ENCODE results near the gene POGK.
A peak's percentile ranks its signal among the peaks of the same experiment; 100 is the strongest.
"Not testable (repeated sequence)": the region's sequence is repeated elsewhere in the genome, so short reads cannot be mapped to it uniquely, and the experiment has no call there.

The POGK gene

DNA sequence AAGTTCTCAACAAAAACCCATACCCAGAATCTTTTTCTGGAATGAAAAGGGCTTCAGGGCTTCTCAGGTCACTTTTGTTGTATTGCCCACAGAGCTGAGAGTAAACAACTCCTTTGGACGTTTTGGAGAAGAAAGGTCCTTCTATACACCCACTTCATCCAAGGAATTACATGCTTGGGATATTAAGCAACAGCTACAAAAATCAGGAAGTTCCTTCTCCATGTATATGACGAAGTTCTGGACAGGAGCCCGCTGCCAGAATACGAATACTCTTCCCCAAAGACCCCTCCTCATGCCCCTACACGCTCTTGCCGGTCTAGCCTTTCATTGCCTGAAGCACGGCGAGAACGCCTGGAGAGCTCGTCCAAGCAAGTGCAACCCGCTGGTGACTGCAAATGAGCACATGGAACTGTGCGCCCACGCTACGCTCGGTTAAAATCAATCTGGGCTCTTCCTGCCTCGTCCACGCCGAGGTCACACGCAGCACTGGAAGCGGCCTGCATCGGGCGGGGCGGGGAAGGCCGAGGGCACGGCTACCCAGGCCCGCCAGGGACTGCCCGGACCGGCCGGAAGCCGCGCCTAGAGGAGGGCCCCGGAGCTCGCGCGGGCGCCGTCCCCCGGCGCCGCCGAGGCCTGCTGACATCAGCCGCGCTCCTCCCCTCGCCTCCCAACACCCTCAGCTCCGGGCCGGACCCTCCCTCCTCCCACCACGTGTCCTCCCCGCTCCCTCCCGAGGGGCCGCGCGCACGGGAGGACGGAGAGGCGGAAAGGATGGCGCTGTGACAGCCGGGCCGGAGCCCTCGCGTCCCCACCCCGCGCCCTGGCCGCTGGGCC, at the start of gene POGK:
TSS of gene POGK (plus strand) at position 710 of the 834 bp plus-strand sequence. CDS start 1,482 bp downstream, outside the sequence.
- peak; percentile 93 for DNase-seq

- DNase-seq: no peak
These were observed 42.5 kb upstream of the POGK start for GRCh38 chr1:166796620-166797236.

DNA sequence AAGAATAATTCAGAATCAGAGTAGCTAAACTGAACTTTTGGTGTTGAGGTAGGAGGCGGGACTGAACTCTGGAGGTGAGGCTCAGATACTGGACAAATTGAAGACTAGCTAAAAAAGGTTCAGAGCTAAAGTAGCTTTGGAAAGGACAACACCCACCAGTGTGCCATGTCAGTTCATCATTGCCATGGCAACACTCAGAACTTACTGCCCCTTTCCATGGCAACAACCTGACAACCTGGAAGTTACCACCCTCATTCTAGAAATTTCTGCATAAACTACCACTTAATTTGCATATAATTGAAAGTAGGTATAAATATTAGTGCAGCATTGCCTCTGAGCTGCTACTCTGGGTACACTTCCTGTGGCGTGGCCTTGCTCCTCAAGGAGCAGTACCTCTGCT, 30.3 kb upstream of the POGK start:
- DNase-seq: no peak

DNA sequence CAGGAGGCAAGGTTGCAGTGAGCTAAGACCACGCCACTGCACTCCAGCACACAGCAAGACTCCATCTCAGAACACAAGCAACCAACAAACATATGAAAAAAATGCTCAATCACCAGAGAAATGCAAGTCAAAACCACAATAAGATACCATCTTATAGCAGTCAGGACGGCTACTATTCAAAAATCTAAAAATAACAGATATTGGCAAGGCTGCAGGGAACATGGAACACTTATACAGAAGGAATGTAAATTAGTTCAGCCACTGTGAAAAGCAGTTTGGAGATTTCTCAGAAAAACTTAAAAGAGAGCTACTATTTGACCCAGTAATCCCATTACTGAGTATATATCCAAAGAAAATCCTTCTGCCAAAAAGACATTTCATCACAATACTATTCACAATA, 27.6 kb upstream of the POGK start:
- no peak for DNase-seq

- no peak for DNase-seq
These were observed 25.6 kb upstream of the POGK start for GRCh38 chr1:166813508-166814223.

GRCh38 chr1:166814611-166815010, 24.7 kb upstream of the POGK start:
- DNase-seq: no peak

DNA sequence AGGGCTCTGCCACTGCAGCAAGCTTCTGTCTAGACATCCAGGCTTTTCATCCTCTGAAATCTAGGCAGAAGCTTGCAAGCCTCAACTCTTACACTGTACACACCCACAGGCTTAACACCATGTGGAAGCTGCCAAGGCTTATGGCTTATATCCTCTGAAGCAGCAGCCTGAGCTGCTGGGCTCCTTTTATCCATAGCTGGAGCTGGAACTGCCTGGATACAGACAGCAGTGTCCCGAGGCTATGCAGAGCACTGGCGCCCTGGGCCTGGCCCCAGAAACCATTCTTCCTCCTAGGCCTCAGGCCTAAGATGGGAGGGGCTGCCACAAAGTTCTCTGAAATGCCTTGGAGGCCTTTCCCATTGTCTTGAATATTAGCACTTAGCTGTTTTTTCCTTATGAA, 19.3 kb upstream of the POGK start:
- no peak for DNase-seq

DNA sequence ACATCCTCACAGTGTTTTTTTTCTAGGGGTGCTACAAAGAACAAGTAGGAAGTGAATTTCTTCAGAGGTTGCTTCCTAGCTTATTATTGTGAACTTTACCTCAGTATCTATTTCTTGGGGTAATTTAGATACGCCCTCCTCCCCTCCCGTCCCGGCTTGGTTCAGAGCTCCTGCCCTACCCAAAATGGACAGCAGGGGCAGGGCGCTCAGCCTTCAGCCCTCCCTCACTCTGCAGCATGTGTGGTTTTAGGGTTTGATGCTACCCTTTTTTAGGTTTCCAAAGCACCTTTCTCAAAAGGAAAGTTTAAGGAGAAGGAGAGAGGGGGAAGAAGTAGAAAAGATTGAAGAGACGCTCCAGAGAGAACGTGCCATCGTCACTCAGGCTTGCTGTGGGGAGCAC, 16.9 kb upstream of the POGK start:
- DNase-seq: no peak

DNA sequence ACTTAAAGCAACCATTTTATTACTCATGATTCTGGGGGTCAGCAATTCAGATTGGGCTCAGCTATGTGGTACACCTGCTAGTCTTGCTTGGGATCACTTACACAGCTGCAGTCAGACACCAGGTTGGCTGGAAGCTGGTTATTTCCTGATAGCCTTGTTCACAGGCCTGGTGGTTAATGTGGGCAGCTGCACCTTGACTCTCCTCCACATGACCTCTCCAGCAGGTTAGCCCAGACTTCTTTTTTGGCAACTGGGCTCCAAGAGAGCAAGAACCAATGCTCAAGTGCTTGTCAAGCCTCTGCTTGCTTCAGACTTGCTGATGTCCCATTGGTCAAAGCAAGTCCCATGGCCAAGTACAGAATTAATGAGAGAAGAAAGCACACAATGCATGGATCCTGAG, 11.8 kb upstream of the POGK start:
- DNase-seq: no peak

DNA sequence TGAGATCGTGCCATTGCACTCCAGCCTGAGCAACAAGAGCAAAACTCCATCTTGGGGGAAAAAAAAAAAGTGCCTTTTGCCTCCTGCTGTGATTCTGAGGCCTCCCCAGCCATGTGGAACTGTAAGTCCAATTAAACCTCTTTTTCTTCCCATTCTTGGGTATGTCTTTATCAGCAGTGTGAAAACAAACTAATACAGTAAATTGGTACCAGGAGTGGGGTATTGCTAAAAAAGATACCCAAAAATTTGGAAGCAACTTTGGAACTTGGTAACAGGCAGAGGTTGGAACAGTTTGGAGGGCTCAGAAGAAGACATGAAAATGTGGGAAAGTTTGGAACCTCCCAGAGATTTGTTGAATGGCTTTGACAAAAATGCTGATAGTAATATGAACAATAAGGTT, 9.5 kb upstream of the POGK start:
- DNase-seq: not testable (repeated sequence)

GRCh38 chr1:166836733-166837132, 2.5 kb upstream of the POGK start:
- no peak for DNase-seq

- DNase-seq: peak; percentile 57
These were observed 479 bp downstream of the POGK start for GRCh38 chr1:166839600-166840308.

- no peak for DNase-seq
These were observed 1.3 kb downstream of the POGK start for GRCh38 chr1:166840309-166841274.

DNA sequence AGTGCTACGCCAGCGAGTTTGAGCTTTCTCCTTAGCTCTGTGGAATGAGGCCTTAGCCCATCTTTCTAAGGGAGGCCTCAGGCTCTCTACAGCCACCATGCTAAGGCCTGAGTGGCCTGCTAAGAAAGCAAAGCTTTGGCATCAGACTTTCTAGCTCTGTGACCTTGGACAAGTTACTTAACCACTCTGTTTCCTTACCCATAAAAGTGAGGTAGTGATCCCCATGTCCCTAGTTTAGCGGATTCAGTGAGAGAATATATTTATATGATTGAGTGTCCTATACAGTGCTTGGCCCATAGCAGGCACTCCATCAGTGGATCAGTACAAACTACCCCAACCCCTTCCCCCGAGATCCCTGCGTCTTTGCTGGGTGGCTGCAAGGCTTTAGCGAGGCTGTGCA, 4.0 kb downstream of the POGK start:
- DNase-seq: no peak

DNA sequence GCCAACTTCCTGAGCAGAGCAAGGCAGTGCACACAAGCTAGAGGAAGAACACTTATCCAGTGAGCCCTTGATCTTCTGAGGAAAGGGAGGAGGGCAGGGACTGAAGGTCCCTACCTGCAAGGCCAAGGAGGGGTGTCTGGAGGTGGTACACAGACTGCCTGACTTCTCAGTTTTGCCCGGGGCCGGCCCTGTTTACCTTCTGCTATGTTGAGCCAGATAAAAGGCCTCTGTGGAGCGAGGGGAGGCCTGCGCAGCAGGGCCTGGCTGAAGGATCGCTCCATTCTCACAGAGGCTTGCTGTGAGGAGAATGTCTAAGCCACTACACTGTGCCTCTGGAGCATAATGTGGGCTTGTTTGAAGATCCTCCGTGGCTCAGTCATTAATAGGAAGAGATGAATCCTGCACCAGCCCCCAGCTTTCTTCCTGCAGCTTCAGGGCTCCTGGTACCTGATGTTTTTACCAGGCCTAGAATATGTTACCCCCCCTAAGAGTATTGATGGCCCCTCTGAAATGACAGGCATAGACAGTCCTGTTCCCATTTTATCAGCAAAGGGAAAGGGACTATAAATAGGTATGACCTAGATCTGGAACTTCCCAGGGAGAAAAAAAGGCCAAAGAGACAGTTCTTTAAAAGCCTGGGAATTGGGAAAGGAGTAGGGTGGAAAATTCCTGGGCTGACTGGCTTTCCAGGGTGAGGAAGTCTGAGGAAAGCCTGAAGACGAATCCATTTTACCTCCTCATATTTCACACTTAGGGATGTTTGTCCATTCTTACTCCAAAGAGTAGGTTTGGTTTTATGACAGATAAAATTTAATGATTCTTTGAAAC, 4.7 kb downstream of the POGK start:
- no peak for DNase-seq

GRCh38 chr1:166844791-166845190, 5.5 kb downstream of the POGK start:
- no peak for DNase-seq

DNA sequence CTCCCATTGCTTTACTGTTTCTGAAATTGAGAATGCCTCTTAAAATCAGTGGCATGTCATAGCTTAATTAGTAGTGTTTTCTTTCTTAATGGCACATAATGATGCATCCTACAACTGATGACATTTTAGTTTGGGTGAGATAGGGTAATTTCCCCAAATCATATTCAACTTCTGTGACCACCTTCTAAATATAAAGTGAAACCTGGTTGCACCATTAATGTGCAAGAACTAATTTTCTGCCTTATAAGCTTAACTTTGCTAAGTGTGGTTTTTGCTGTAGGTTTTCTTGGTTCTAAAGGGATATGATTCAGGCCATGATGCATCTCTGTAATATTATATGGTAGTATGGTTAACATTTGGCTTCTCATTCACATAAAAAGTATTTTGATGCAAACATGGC, 8.9 kb downstream of the POGK start:
- DNase-seq: no peak

DNA sequence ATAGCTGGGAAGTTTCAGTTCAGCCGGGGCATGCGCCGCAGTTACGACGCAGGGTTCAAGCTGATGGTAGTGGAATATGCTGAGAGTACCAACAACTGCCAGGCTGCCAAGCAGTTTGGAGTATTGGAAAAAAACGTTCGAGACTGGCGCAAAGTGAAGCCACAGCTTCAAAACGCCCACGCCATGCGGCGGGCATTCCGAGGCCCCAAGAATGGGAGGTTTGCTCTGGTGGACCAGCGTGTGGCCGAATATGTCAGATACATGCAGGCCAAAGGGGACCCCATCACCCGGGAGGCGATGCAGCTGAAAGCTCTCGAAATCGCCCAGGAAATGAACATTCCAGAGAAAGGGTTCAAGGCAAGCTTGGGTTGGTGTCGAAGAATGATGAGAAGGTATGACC, 9.9 kb downstream of the POGK start:
- no peak for DNase-seq

- no peak for DNase-seq
These were observed 13.6 kb downstream of the POGK start for GRCh38 chr1:166852918-166853317.

- DNase-seq: no peak
These were observed 16.3 kb downstream of the POGK start for GRCh38 chr1:166855558-166855957.

GRCh38 chr1:166857995-166858394, 18.7 kb downstream of the POGK start:
- DNase-seq: no peak

Data from femur (tissue), 1 donor.